Activated CD4-positive, alpha-beta T cell treated with anti-CD3 and anti-CD28 coated beads, Interleukin-2, amount 50 U/mL, for 16 hours (primary cell): ENCODE data around the gene CEP41.

Experiments
- DNase-seq: peaks from one replicate; pipeline ENCODE4 v3.0.0-alpha.2; 2020

The CEP41 gene

DNA sequence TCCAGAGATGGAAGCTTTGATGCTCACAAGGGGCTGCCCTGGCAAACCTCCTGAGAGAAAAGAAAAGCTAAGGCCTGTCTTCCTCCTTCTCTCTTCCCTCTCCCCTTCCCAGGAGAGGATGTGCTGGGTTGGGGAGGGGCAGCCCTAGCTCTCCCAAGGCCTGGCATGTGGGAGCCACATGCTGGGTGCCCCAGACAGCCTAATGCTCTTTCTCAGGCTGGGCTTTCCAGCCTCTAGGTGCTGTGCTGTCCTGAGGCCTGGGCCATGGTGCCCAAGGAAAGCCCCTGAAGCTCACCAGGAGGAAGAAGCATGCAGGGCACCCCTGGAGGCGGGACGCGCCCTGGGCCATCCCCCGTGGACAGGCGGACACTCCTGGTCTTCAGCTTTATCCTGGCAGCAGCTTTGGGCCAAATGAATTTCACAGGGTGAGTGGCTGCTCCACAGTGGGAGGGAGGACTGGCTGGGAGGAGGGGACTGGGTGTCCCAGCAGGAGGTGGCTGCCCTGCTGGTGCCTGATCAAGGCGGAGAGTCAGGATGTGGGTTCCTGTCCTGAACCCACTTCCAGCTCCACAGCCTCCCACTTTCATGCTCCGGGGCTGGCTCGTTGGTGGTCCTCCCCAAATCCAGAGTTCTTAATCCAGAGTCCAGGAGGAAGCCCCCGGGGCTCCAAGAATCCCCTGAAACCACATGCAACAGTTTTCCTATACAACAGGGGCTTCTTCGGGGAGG, 94.5 kb downstream of the CEP41 start:
- no peak for DNase-seq

DNA sequence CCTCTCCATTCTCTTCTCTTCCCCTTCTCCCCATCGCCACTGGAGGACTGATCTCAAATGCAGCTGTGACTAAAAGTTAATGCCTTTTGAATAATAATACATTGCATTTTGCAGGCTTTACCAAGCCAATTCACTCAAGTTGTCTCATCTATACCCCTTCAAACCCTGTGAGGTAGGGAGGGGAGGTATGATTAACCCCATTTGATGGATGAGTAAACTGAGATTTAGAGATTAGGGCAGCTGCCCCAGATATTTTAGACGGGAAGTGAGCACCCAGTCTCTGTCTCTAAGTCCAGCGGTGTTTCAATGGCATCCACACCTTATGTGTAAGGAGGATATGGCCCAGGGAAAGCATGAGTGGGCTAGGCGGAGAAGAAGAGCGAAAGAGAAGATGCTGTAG, 95.1 kb downstream of the CEP41 start:
- no peak for DNase-seq

DNA sequence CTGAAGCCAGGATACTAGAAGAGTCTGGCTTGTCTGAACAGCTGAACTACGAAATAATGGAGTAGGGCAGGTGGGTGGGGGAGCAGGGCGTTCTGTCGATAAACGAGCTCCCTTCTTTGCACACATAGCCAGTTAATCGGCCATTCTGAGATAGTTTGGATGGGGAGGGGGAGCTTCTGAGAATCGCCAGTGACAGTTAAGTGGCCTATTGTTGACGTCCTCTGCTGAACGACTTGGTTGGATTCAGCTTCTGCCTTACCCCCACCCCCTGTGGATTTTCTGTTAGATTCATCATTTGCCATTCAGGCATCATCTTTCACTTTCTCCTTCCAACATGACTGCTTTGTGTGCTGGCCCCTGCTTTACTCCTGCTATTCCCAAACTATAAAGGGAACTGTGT, 95.7 kb downstream of the CEP41 start:
- no peak for DNase-seq

DNA sequence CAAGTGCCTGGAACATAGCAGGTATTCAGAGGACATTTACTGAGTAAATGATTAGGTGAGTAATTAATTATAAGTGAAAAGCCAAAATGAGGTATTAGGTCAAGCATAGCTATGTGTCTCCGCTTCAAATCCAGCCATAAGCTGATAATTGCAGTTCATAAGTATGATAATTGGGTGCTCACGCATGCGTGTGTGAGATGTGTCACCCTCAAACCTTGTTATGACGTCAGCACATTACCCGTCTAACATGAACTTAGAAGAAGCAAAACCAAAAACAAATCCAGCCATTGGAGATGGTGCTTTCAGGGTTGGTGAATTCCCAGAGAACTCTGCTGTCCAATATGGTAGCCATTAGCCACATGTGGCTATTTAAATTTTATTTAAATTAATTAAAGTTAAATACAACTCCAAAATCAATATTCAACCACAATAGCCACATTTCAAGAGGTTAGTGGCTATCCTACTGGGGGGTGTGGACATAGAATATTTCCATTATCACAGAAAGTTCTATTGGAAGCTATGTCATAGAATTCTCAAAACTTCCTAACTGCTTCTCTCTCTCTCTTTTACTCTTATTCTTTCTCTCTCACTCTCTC, 96.4 kb downstream of the CEP41 start, which contains the start of gene CPA5:
Gene CPA5 (plus strand): TSS at position 546 of the 596 bp plus-strand sequence. CDS start 1,670 bp downstream, outside the sequence.
- DNase-seq: no peak
